ENCODE measurements around the gene COX19.
"Not testable (repeated sequence)": the region's sequence is repeated elsewhere in the genome, so short reads cannot be mapped to it uniquely, and the experiment has no call there.

Gene COX19

GRCh38 chr7:931871-932650 lies 43.3 kb downstream of the COX19 start:
- no peaks in the 10 kb centered on the region for H3K36me3 ChIP-seq (ENCODE audit: control insufficient read depth, insufficient read depth, low read length, severe bottlenecking)
- H3K27me3 ChIP-seq (replicated peaks; ENCODE audit: control insufficient read depth, insufficient read depth, low read length), result peaks cover 4% of the 10 kb centered on the region
- DNase-seq (ENCODE audit: low read depth), result no peak
- H3K4me1 ChIP-seq (ENCODE audit: control insufficient read depth, insufficient read depth, low read length), result peaks cover 7% of the 10 kb centered on the region
- no peaks in the 10 kb centered on the region for H3K9me3 ChIP-seq (ENCODE audit: control insufficient read depth, low read length)
- no peak overlapping the region for H3K4me3 ChIP-seq (ENCODE audit: low read length)
- no peak overlapping the region for H3K9ac ChIP-seq (ENCODE audit: low read length)

GRCh38 chr7:930975-931758 lies 44.2 kb downstream of the COX19 start:
- Histone ChIP-seq H3K27me3 (replicated peaks; ENCODE audit: control insufficient read depth, insufficient read depth, low read length) (peaks cover 4% of the 10 kb centered on the region), H3K4me1 (ENCODE audit: control insufficient read depth, insufficient read depth, low read length) (peaks cover 5% of the 10 kb centered on the region), H3K9ac (ENCODE audit: low read length) (no peak overlapping the region), H3K9me3 (ENCODE audit: control insufficient read depth, low read length) (no peaks in the 10 kb centered on the region), H3K36me3 (ENCODE audit: control insufficient read depth, insufficient read depth, low read length, severe bottlenecking) (no peaks in the 10 kb centered on the region), H3K4me3 (ENCODE audit: low read length) (no peak overlapping the region)
- no peak for DNase-seq (ENCODE audit: low read depth)

GRCh38 chr7:929311-929711 lies 46.0 kb downstream of the COX19 start:
- Histone ChIP-seq H3K9ac (ENCODE audit: low read length) (no peak overlapping the region), H3K36me3 (ENCODE audit: control insufficient read depth, insufficient read depth, low read length, severe bottlenecking) (no peaks in the 10 kb centered on the region), H3K27me3 (replicated peaks; ENCODE audit: control insufficient read depth, insufficient read depth, low read length) (peaks cover 4% of the 10 kb centered on the region), H3K4me1 (ENCODE audit: control insufficient read depth, insufficient read depth, low read length) (peaks cover 5% of the 10 kb centered on the region), H3K9me3 (ENCODE audit: control insufficient read depth, low read length) (no peaks in the 10 kb centered on the region), H3K4me3 (ENCODE audit: low read length) (no peak overlapping the region)
- DNase-seq (ENCODE audit: low read depth), result no peak

GRCh38 chr7:927031-927671 lies 48.2 kb downstream of the COX19 start:
- Histone ChIP-seq H3K4me1 (ENCODE audit: control insufficient read depth, insufficient read depth, low read length) (peaks cover 11% of the 10 kb centered on the region), H3K9ac (ENCODE audit: low read length) (no peak overlapping the region), H3K4me3 (ENCODE audit: low read length) (no peak overlapping the region), H3K36me3 (ENCODE audit: control insufficient read depth, insufficient read depth, low read length, severe bottlenecking) (no peaks in the 10 kb centered on the region), H3K27me3 (replicated peaks; ENCODE audit: control insufficient read depth, insufficient read depth, low read length) (no peaks in the 10 kb centered on the region), H3K9me3 (ENCODE audit: control insufficient read depth, low read length) (no peaks in the 10 kb centered on the region)
- no peak for DNase-seq (ENCODE audit: low read depth)

- no peaks in the 10 kb centered on the region for H3K36me3 ChIP-seq (ENCODE audit: control insufficient read depth, insufficient read depth, low read length, severe bottlenecking)
- H3K9ac ChIP-seq (ENCODE audit: low read length), result no peak overlapping the region
- H3K9me3 ChIP-seq (ENCODE audit: control insufficient read depth, low read length), result no peaks in the 10 kb centered on the region
- no peak for DNase-seq (ENCODE audit: low read depth)
- no peak overlapping the region for H3K4me3 ChIP-seq (ENCODE audit: low read length)
- H3K27me3 ChIP-seq (replicated peaks; ENCODE audit: control insufficient read depth, insufficient read depth, low read length), result peaks cover 4% of the 10 kb centered on the region
- H3K4me1 ChIP-seq (ENCODE audit: control insufficient read depth, insufficient read depth, low read length), result peaks cover 11% of the 10 kb centered on the region
These were observed 49.0 kb downstream of the COX19 start for GRCh38 chr7:926061-927030.

- no peak overlapping the region for H3K4me3 ChIP-seq (ENCODE audit: low read length)
- DNase-seq (ENCODE audit: low read depth), result no peak
These were observed 49.7 kb downstream of the COX19 start for GRCh38 chr7:925601-926000.

GRCh38 chr7:924541-925231 lies 50.7 kb downstream of the COX19 start:
- no peak for DNase-seq (ENCODE audit: low read depth)
- Histone ChIP-seq H3K36me3 (ENCODE audit: control insufficient read depth, insufficient read depth, low read length, severe bottlenecking) (no peaks in the 10 kb centered on the region), H3K27me3 (replicated peaks; ENCODE audit: control insufficient read depth, insufficient read depth, low read length) (peaks cover 13% of the 10 kb centered on the region), H3K4me1 (ENCODE audit: control insufficient read depth, insufficient read depth, low read length) (peaks cover 11% of the 10 kb centered on the region), H3K9me3 (ENCODE audit: control insufficient read depth, low read length) (no peaks in the 10 kb centered on the region), H3K4me3 (ENCODE audit: low read length) (no peak overlapping the region), H3K9ac (ENCODE audit: low read length) (no peak overlapping the region)

More at GRCh38 chr7:925601-926000, 49.7 kb downstream of the COX19 start:
- H3K9me3 ChIP-seq (ENCODE audit: control insufficient read depth, low read length), result no peaks in the 10 kb centered on the region
- no peak overlapping the region for H3K9ac ChIP-seq (ENCODE audit: low read length)
- H3K36me3 ChIP-seq (ENCODE audit: control insufficient read depth, insufficient read depth, low read length, severe bottlenecking), result no peaks in the 10 kb centered on the region
- H3K27me3 ChIP-seq (replicated peaks; ENCODE audit: control insufficient read depth, insufficient read depth, low read length), result peaks cover 11% of the 10 kb centered on the region
- peaks cover 11% of the 10 kb centered on the region for H3K4me1 ChIP-seq (ENCODE audit: control insufficient read depth, insufficient read depth, low read length)

- not testable (repeated sequence) for H3K36me3 ChIP-seq (ENCODE audit: control insufficient read depth, insufficient read depth, low read length, severe bottlenecking); H3K9me3 ChIP-seq (ENCODE audit: control insufficient read depth, low read length); H3K4me1 ChIP-seq (ENCODE audit: control insufficient read depth, insufficient read depth, low read length); DNase-seq (ENCODE audit: low read depth); H3K4me3 ChIP-seq (ENCODE audit: low read length); H3K9ac ChIP-seq (ENCODE audit: low read length)
- H3K27me3 ChIP-seq (replicated peaks; ENCODE audit: control insufficient read depth, insufficient read depth, low read length), result peaks cover 13% of the 10 kb centered on the region
These were observed 51.3 kb downstream of the COX19 start for GRCh38 chr7:924042-924441.

- DNase-seq (ENCODE audit: low read depth), result no peak
- H3K27me3 ChIP-seq (replicated peaks; ENCODE audit: control insufficient read depth, insufficient read depth, low read length), result peaks cover 13% of the 10 kb centered on the region
- H3K4me3 ChIP-seq (ENCODE audit: low read length), result no peak overlapping the region
- no peaks in the 10 kb centered on the region for H3K9me3 ChIP-seq (ENCODE audit: control insufficient read depth, low read length)
- H3K9ac ChIP-seq (ENCODE audit: low read length), result no peak overlapping the region
- no peaks in the 10 kb centered on the region for H3K36me3 ChIP-seq (ENCODE audit: control insufficient read depth, insufficient read depth, low read length, severe bottlenecking)
- H3K4me1 ChIP-seq (ENCODE audit: control insufficient read depth, insufficient read depth, low read length), result peaks cover 5% of the 10 kb centered on the region
These were observed 52.0 kb downstream of the COX19 start for GRCh38 chr7:923108-924041.

Measured in adipocyte (in vitro differentiated cells).